Measurements from ENCODE around the gene HNRNPLL.

Gene HNRNPLL

GRCh38 chr2:38605298-38605830 is 2.6 kb upstream of the HNRNPLL start:
- intact Hi-C loops (cut with DNase I; ENCODE audit: low total_unique reads) = no loop called here
- Histone ChIP-seq H3K4me1 (peaks cover 0 to 7% (median 0%) of the 10 kb centered on the region in 4 donors), H3K36me3 (no peaks in the 10 kb centered on the region), H3K27ac (no peak overlapping the region), H3K9me3 (no peaks in the 10 kb centered on the region), H3K27me3 (no peaks in the 10 kb centered on the region), H3K4me3 (no peak overlapping the region)
- DNase-seq = no peak
- no peak for TF ChIP-seq CTCF (IDR thresholded peaks at IDR 0.05)

- H3K4me3 ChIP-seq = peak overlapping the region; percentile 64 to 74
- H3K27me3 ChIP-seq = no peaks in the 10 kb centered on the region
- H3K4me1 ChIP-seq = peaks cover 0 to 24% (median 11%) of the 10 kb centered on the region in 4 donors
- peak; percentile 69 to 78 for TF ChIP-seq CTCF (IDR thresholded peaks at IDR 0.05)
- no peaks in the 10 kb centered on the region for H3K36me3 ChIP-seq
- peak overlapping the region; percentile 94 to 97 for H3K27ac ChIP-seq
- H3K9me3 ChIP-seq = no peaks in the 10 kb centered on the region
- intact Hi-C loops (cut with DNase I; ENCODE audit: low total_unique reads) = loop anchor here (2.0 to 5.0 kb wide), 2 partner anchors 64 to 147 kb away; partner anchors contain the start of genes GALM and SRSF7
- peak; percentile 75 to 93 for DNase-seq
Measured at GRCh38 chr2:38603402-38604290, 918 bp upstream of the HNRNPLL start.

- peak overlapping the region; percentile 94 to 97 for H3K27ac ChIP-seq
- H3K4me1 ChIP-seq = peaks cover 0 to 39% (median 19%) of the 10 kb centered on the region in 4 donors
- H3K36me3 ChIP-seq = no peaks in the 10 kb centered on the region
- intact Hi-C loops (cut with DNase I; ENCODE audit: low total_unique reads) = loop anchor here (2.0 to 5.0 kb wide), 2 partner anchors 65 to 149 kb away; partner anchors contain the start of genes GALM and SRSF7
- peak; percentile 35 to 85 for DNase-seq
- H3K9me3 ChIP-seq = no peaks in the 10 kb centered on the region
- H3K4me3 ChIP-seq = peak overlapping the region; percentile 64 to 74
- no peaks in the 10 kb centered on the region for H3K27me3 ChIP-seq
- no peak for TF ChIP-seq CTCF (IDR thresholded peaks at IDR 0.05)
Measured at GRCh38 chr2:38602136-38602731, 494 bp downstream of the HNRNPLL start.

GRCh38 chr2:38601463-38602135 is 1.1 kb downstream of the HNRNPLL start:
- peak overlapping the region; percentile 94 to 97 for H3K27ac ChIP-seq
- peaks cover 0 to 45% (median 19%) of the 10 kb centered on the region in 4 donors for H3K4me1 ChIP-seq
- peak overlapping the region; percentile 64 to 74 for H3K4me3 ChIP-seq
- TF ChIP-seq CTCF (IDR thresholded peaks at IDR 0.05) = no peak
- intact Hi-C loops (cut with DNase I; ENCODE audit: low total_unique reads) = loop anchor here (2.0 to 5.0 kb wide), 2 partner anchors 66 to 149 kb away; partner anchors contain the start of genes GALM and SRSF7
- no peaks in the 10 kb centered on the region for H3K27me3 ChIP-seq
- no peaks in the 10 kb centered on the region for H3K36me3 ChIP-seq
- no peaks in the 10 kb centered on the region for H3K9me3 ChIP-seq
- no peak for DNase-seq

- no peak for TF ChIP-seq CTCF (IDR thresholded peaks at IDR 0.05)
- H3K27ac ChIP-seq = peak overlapping the region; percentile 94 to 97
- intact Hi-C loops (cut with DNase I; ENCODE audit: low total_unique reads) = loop anchor here (5.0 kb wide), 1 partner anchor 66 kb away; the partner anchor contains the start of gene GALM
- no peaks in the 10 kb centered on the region for H3K9me3 ChIP-seq
- peak overlapping the region; percentile 64 to 74 for H3K4me3 ChIP-seq
- H3K4me1 ChIP-seq = peaks cover 0 to 51% (median 19%) of the 10 kb centered on the region in 4 donors
- H3K27me3 ChIP-seq = no peaks in the 10 kb centered on the region
- no peak for DNase-seq
- no peaks in the 10 kb centered on the region for H3K36me3 ChIP-seq
Measured at GRCh38 chr2:38600921-38601455, 1.7 kb downstream of the HNRNPLL start.

All from tibial artery (tissue), 4 donors.